GM18526 (cell line): Measurements from ENCODE around the gene BTC.

Experiments
- POLR2A ChIP-seq: IDR thresholded peaks from 3 replicates; pipeline ENCODE4 v1.6.1; 2011; ENCODE audit not compliant: insufficient read length; ENCODE audit errors: extremely low read depth

BTC gene, protein sequence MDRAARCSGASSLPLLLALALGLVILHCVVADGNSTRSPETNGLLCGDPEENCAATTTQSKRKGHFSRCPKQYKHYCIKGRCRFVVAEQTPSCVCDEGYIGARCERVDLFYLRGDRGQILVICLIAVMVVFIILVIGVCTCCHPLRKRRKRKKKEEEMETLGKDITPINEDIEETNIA

DNA sequence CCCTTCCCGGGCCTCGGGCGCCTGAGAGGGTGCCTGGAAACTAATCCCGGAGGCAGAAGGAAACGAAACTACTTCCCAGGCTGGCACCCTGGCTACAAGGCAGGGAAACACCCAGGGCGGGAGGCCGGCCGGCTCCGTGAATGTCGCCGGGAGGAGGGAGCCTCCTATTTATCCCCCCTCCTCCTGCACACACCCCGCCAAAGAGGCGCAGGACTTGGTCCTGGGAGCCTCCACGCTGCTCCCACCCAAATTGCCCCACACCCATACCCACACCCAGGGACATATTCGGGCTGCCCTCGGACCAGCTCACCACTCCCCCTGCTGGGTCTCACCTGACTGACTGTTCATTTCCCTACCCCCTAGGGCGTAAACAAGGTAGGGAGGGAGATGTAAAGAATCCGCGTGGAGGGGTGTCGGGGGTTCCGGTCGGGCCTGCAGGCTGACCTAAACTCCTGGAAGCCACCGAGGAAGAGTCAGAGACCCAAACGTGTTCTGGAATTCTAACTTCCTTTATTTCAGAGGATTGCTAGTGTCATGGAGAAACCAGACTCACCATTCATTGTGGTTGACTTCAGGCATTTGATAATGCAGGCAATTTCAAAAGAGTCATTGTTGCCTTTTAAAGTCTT lies at the start of gene BTC:
Gene BTC (minus strand): TSS at position 142 of the 629 bp plus-strand sequence. CDS start 198 bp downstream, outside the sequence.
- TF ChIP-seq POLR2A, result no peak

DNA sequence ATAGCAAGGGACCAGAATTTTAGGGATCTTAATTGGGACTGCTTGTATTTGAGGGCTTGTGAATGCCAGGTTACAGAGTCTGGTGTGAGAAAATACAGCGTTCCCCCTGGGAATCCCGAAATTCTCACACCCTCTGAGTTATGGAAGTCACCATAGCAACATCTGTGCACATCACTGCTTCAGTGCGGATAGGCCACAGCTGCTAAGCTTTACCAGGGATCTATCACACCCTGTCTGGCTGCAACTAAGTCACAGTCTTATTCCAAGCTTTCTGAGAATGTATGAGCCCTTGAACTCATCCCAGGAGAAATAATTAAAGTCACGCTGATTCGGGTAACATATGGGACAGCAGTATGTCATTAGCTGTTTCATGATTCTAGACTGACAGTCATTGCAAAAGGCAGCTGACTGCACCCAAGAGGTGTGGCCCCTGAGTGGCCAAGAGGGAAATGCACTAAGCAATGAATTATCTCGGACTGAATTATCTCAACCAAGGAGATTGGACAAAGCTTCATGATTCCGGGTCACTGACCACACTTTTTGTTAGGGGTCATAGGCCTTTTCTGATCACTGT lies 46.7 kb upstream of the BTC start:
- no peak for TF ChIP-seq POLR2A

DNA sequence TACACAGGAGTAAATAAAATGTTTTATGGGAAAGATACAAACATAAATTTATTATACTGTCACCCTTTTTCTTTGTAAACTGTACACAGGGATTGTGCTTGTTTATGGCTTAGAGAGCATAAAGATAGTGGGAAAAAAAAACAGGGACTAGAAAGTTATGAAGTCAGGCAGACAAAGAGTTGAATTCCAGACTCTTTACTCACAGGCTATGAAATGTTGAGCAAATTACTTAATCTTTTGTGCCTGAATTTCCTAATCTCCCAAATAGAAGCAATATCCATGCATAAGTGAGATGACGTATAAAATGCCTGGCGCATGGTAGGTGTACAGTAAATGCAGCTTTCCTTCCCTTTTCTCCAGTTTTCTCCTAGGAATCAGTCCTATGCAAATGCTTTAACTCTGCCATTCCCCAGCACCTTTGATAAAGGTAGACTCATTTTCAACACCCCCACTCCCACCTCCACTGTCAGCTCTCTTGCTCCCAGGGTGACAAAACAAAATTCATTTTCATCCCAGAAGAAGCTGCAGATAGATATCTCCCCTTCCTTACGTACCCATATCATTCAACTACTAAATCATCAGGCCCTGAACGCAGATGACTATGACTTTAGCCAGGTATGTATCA lies 44.5 kb upstream of the BTC start:
- no peak for TF ChIP-seq POLR2A

DNA sequence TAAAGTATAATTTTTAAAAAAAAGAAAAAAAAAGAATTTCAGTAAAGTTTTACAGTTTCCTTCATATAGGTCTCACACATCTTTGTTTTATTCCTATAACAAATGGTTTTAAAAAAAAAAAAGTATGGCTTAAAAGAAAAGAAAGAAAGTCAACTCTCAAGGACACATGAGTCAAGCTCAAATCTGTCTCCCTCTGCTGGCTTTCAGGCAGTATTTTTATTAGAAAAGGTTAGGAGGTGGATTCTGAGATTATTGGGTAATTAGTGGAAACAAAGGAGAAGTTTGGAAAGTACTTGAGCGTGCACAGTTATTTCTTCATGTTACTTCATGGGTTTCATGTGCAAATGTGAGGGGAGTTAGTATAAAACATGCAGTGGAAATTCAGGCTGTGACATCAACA lies 36.6 kb upstream of the BTC start:
- TF ChIP-seq POLR2A, result no peak

DNA sequence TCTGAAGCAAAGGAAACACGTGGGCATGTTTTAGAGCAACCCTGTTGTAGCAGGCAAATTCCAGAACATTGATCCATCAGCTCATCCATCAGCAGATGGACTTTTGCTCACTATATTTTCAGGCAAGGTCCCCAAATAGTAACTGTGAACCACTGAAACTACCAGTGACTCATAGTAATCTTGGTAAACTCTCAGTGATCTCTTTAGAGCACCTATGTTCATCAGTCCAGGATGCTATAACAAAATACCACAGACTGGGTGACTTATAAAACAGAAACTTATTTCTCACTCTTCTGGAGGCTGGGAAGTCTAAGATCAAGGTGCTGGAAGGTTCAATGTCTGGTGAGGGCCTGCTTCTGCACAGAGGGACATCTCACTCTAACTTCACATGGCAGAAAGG lies 28.9 kb upstream of the BTC start:
- TF ChIP-seq POLR2A, result no peak

DNA sequence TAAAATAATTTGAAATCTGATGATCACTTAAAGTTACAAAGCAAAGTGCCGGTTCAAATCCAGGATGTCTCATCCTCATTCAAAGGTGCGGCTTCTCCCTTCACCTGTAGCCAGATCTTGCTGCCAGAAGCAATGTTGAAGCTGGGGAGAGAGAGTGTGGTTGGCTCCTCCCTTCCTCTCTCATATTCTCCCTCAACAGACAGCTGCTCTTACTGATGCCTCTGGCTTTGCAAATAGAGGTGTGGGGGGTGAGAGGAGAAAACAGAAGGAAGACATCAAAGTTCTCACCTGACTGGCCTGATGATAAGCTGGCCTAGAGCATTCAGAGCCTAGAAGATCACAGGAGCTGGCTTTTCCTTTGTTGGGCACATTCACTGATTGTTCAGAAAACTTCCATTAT lies 28.3 kb upstream of the BTC start:
- TF ChIP-seq POLR2A, result no peak

DNA sequence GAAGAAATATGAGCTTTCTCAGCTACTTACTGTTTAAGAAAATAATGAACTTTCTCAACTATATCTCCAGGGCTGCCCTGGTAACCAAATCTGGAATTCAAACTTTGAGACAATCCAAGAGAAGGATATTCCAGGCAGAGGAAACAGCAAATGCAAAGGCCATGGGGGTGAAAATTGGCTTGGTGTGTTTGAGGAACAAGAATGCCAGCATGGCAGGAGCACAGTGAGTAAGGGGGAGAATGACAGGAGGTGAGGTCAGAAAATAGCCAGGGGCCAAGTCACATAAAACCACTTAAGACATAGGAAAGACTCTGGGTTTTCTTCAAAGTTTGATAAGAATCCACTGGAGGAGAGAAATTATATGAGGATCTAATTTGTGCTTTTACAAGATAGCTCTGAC lies 27.2 kb upstream of the BTC start:
- no peak for TF ChIP-seq POLR2A

DNA sequence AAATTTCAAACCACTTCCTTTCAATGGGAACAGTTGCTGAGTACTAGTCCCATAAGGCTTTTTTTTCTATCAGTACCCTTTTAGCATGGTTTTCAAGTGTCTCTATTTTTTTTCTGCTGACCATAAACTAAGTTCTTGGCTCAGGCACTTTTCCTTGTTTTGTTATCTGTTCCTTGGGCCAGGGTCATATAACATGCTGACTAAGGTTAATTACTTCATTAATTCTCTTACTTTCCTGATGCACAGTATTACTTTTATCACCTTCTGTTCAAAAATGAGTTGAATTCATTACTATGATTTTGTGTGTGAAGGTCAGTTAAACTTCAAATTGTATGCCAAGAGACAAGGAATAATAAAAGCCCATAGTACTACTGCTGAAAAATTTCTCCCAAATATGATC lies 19.7 kb upstream of the BTC start:
- TF ChIP-seq POLR2A, result no peak

DNA sequence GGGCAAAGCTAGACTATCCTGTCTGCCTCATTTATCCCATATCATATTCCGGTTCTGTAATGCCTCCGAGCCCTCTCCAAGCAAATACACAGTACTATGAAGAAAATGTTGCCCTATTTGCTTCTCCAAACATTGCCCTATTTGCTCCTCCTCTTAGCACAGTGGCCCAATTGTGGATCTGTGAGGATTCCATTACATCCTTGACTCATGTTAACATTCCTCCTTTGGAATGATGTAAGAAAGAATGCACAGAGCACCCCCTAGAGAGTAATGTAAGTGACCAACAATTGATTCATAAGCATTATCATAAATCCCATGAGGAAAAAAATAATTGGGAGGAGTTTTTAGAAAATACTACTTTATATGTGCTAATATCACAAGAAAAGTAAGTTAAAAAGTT lies 11.3 kb upstream of the BTC start:
- no peak for TF ChIP-seq POLR2A

DNA sequence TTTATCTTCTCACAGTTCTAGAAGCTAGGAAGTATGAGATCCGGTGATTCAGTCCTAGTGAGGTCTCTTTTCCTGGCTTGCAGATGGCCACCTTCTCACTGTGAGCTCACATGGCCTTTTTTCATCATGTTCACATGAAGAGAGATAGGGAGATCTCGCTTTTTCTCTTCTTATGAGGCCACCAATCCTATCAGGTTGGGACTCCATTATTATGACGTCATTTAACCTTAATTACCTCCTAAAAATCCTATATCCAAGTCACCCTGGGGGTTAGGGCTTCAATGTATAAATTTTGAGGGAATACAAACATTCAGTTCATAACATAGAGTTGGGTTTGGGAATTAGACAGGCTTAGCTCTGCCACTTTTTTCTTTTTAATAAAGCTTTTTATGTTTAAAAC lies 6.0 kb upstream of the BTC start:
- TF ChIP-seq POLR2A, result no peak

DNA sequence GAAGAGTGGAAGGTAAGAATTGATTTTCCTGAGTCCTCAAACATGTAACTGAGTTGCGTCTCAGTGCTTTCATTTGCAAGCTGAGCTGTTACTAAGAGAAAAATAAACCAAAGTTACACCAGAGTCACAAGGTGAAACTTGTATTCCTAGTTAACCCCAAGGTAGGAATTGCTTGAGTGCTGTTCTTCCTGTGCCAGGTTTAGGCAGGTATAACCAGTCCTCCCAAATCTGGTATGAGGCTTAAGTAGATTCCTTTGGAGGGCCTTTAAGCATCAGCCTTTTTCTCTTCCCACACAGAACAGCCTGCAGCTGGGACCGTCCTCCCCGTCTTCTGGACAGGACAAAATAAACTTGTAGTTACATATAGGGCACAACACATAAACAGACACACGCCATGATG lies 2.3 kb upstream of the BTC start:
- TF ChIP-seq POLR2A, result no peak

DNA sequence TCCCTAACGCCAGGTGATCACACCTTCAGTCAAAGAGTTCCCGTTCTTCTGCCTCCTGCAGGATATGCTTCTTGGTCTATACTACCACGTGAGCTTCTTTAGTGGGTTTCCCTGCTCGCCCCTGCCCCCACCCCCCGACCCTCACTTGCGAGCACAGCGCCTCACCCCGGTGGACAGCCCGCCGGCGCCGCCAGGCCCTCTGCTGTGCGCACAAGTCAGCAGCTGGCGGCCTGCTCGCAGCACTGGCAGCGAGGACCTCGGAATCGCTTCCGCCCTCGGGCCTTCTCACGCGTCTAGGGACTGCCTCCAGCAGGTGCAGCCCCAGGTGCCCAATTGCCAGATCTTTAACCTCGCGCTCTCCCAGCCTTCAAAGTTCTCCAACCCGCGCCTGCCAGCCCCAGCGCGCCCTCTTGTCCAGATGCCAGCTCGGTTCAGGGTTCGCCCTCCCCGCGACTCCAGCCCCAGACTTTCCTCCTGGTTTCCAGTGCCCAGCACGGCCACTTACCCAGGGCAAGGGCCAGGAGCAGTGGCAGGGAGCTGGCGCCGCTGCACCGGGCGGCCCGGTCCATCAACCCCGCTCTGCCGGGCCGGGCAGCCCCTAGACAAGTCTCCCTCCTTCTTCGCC lies 454 bp downstream of the BTC start:
- no peak for TF ChIP-seq POLR2A

DNA sequence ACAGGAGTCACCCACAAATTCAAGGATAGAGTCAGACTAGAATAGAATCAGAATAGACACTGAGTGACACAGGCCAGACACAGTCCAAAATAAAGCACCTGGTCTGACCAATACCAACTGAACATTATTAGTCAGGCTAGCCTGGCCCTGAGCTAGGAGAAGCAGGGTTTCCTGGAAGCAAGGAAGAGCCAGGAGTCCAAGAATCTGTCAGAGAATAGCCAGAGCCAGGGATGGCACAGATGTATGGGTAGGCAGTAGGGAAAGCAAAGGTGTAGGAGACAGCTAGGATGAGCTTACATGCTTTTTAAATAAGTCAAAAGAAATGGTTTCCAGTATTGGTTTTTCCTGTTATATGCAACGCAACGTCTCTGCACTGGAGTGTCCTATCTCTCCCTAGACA lies 3.7 kb downstream of the BTC start:
- no peak for TF ChIP-seq POLR2A

DNA sequence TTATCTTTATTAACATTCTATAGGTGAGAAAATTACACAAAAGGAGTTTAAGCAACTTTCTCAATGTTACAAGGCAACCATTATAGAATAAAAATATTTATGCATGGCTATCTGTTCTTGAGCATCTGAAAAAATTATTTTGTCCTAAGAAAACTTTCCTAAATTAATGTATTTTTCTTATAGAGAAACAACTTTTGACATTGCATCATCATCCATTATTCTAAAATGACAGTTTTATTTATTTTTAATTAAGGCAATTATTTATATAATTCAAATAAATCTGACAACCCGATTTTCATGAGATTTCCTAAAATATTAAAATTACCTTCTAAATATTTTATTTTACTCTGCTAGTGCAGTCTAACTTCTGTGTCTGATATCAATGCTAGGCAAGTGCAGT lies 4.8 kb downstream of the BTC start:
- no peak for TF ChIP-seq POLR2A

DNA sequence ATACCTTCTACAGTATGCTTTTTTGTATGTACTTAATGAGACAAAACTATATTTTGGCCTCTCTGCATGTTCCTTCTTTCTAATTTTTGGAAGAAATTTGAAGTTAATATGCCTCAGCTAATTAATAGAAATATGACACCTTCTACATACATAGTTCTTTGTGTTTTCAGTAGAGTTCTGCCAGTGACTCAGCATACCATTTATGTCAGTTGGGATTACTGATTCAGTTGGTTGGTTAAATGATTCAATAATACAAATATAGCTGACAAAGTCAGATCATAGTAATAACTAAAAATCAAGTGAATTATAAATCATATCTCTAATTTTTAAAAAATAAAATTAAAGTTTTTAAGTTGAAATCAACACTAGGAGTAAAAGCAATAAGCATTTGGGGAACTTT lies 16.8 kb downstream of the BTC start:
- no peak for TF ChIP-seq POLR2A

DNA sequence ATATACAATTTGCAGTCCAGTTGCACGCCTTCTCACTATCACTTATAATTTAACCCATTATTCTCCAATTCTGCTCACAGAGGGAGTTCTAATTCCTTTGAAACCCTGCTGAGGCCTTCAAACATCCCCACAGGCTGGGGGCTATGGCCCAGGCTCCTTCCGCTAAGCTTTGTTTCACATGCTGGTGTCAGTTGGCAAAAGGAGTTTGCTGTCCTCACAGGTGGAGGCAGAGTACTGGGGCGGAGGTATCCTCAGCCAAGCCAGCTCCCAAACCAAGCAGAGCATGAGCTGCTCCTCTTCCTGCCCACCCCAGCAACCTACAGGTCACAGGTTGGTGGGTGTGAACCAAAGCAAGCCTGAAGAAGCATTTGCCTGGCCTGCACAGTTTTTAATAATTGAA lies 21.5 kb downstream of the BTC start:
- TF ChIP-seq POLR2A, result no peak
